BJ (cell line): ENCODE data around the gene TMEM86A. TPM values are rescaled to one million over a fixed set of nuclear protein-coding genes. Genes with fewer than 3 reads are reported as not detected.

Source experiments
- CTCF ChIA-PET: fragments of 350-600 bp; formaldehyde crosslinking; extraction: SDS; loops from one replicate; lab custom pipeline; 2021; ENCODE audit warnings: antibody characterized with exemption, inconsistent platforms; lab: Yijun Ruan, JAX
- POLR2A ChIA-PET: fragments of 300-600 bp; sonication (Branson Sonifier 250); formaldehyde crosslinking; extraction: SDS; loops from one replicate; lab custom pipeline; 2021; ENCODE audit warnings: antibody characterized with exemption; lab: Charles Lee
- DNase-seq: peaks from one replicate; pipeline ENCODE4 v3.0.0-alpha.2; 2011; ENCODE audit warnings: low read depth
- H3K27me3 ChIP-seq: 2 replicates; pipeline ENCODE4 v1.6.0; 2011; ENCODE audit warnings: low read length; ENCODE audit not compliant: control insufficient read depth, insufficient read depth
- H3K36me3 ChIP-seq: 2 replicates; pipeline ENCODE4 v1.5.1; 2011; ENCODE audit warnings: low read length; ENCODE audit not compliant: control insufficient read depth, insufficient read depth
- H3K4me3 ChIP-seq: 2 replicates; pipeline ENCODE4 v1.5.1; 2011; ENCODE audit warnings: low read depth, mild to moderate bottlenecking, control low read depth, low read length
- polyA plus RNA-seq: library from polyadenylated mRNA; depleted of rRNA; stranded (reverse); fragments of >200 nt; gene quantifications from 2 replicates; pipeline ENCODE4 v1.2.3, GENCODE V29; 2011
- TF ChIP-seq, protein P1 (sequence below): IDR thresholded peaks from 2 replicates; pipeline ENCODE4 v1.5.1; 2011; ENCODE audit warnings: low read depth, mild to moderate bottlenecking, control low read depth, inconsistent platforms, low read length, moderate library complexity; ENCODE audit not compliant: insufficient read depth

TMEM86A gene
- polyA plus RNA-seq, 1 experiment, result 0.71 TPM

DNA sequence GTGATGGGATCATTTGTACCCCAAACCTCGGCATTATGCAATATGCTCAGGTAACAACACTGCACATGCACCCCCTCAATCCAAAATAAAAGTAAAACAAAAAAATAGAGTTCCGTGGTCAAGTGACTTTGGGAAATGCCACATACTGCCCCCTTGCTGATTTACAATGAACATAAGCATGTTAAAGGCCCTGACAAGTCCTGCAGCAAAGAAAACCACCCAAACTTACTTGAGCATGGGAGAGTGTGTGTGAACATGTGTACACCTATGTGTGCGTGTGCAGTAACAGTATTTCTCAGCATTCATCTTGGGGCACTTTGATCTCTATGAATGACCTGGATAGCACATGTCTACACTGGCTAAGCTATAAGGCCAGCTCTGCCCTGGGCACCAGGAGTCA, 43.2 kb downstream of the TMEM86A start:
- Histone ChIP-seq H3K4me3 (no peak overlapping the region), H3K36me3 (no peaks in the 10 kb centered on the region), H3K27me3 (peaks cover 4% of the 10 kb centered on the region; the same call in 1 of the 2 replicates)
- TF ChIP-seq, protein P1, sequence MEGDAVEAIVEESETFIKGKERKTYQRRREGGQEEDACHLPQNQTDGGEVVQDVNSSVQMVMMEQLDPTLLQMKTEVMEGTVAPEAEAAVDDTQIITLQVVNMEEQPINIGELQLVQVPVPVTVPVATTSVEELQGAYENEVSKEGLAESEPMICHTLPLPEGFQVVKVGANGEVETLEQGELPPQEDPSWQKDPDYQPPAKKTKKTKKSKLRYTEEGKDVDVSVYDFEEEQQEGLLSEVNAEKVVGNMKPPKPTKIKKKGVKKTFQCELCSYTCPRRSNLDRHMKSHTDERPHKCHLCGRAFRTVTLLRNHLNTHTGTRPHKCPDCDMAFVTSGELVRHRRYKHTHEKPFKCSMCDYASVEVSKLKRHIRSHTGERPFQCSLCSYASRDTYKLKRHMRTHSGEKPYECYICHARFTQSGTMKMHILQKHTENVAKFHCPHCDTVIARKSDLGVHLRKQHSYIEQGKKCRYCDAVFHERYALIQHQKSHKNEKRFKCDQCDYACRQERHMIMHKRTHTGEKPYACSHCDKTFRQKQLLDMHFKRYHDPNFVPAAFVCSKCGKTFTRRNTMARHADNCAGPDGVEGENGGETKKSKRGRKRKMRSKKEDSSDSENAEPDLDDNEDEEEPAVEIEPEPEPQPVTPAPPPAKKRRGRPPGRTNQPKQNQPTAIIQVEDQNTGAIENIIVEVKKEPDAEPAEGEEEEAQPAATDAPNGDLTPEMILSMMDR, result no peak
- ChIA-PET POLR2A (no interaction called here), CTCF (interaction anchor here (0.7 to 2.8 kb wide), 4 partner anchors 12 to 20 kb away, joined by 3 to 9 read pairs (median 4); no protein-coding TSS in a partner anchor)
- no peak for DNase-seq

DNA sequence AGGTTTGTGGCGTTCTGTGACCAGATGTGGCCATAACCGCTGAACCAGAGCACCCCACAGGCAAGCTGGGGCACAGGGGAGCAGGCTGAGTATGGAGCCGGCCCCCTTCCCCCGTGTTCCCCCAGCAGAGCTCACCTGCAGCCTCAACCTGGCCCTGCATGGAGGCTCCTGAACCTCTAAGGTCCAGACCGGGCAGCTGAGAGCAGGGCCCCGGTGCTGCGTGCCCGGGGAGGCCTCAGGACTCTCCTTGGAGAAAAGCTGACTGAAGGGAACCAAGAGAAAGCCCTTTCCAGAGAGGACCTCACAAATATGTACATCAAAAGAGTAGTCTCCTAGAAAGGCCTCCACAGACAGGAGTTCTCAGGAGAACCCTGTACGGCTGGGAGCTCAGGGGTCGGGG, 44.8 kb downstream of the TMEM86A start:
- CTCF ChIA-PET, result interaction anchor here (1.8 to 2.8 kb wide), 3 partner anchors 15 to 21 kb away, joined by 6 to 9 read pairs (median 6); no protein-coding TSS in a partner anchor
- POLR2A ChIA-PET, result interaction anchor here (0.6 kb wide), 1 partner anchor 217 kb away, joined by 4 read pairs; no protein-coding TSS in a partner anchor

DNA sequence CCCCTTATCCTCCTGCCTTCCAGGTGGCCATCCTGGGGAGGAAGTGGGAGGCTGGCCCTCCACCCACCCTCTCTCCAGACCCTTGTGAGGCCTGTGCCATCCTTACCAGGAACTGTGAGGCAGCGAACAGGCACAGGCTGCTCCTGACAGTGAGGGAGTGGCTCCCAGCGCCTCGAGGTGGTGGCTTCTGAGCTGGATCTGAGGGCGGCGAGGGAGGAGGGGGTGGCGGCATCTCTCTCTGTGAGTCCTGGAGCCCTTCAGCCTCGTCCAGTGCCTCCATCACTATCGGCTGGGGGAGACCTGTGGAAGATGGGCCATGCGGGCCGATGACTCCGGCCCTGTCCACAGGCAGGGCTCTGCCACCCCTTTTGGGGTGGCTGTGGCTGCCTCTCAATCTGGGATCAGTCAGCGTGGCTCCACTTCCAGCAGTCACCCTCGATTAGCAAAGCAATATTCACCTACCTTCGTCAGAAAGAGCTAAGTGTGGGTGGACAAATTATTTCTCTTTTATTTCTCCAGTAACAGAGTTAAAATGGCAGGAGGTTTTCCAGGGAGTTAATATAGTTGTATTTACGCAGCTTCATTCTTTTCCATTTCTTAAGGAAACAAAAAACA, 45.4 kb downstream of the TMEM86A start:
- no peaks in the 10 kb centered on the region for H3K36me3 ChIP-seq
- DNase-seq, result no peak
- H3K4me3 ChIP-seq, result no peak overlapping the region
- ChIA-PET POLR2A (no interaction called here), CTCF (interaction anchor here (1.8 to 2.8 kb wide), 3 partner anchors 16 to 22 kb away, joined by 6 to 9 read pairs (median 6); no protein-coding TSS in a partner anchor)
- TF ChIP-seq, protein P1, result no peak
- H3K27me3 ChIP-seq, result peaks cover 2% of the 10 kb centered on the region; the same call in 1 of the 2 replicates

More for the DNA sequence above, 44.8 kb downstream of the TMEM86A start:
- H3K36me3 ChIP-seq, result no peaks in the 10 kb centered on the region
- TF ChIP-seq, protein P1, result no peak
- H3K4me3 ChIP-seq, result no peak overlapping the region
- peaks cover 2% of the 10 kb centered on the region; the same call in 1 of the 2 replicates for H3K27me3 ChIP-seq
- DNase-seq, result no peak

DNA sequence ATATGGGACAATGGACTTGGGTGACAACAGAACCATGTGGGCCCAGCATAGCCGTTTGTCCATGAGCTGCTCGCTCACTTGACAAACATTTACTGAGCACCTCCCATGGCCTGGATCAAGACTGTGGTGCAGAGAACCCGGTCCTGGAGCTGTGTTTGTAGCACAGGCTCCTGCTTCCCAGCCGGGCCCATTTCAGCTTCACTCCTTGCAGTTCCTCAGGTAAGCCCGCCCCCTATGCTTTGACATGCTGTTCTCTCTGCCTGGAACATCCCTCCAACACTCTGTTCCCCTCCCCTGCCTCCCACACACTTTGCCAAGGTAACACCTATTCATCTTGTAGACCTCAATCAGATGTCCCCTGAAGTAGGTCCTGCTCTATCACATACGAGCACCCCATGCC, 46.7 kb downstream of the TMEM86A start:
- no peak overlapping the region for H3K4me3 ChIP-seq

More for the DNA sequence above, 46.7 kb downstream of the TMEM86A start:
- ChIA-PET CTCF (interaction anchor here (1.1 to 1.5 kb wide), 4 partner anchors 14 to 219 kb away, joined by 3 to 6 read pairs (median 4); partner anchors contain the start of gene TSG101), POLR2A (no interaction called here)
- TF ChIP-seq, protein P1, result no peak
- H3K36me3 ChIP-seq, result no peaks in the 10 kb centered on the region
- DNase-seq, result no peak
- peaks cover 2% of the 10 kb centered on the region; the same call in 1 of the 2 replicates for H3K27me3 ChIP-seq
